Measurements from ENCODE around the gene CASTOR2. TPM values are rescaled to one million over a fixed set of nuclear protein-coding genes. Genes with fewer than 3 reads are reported as not detected.

The CASTOR2 gene
- total and polyA plus RNA-seq, 2 of the 8 experiments (the other 6 are each of a cell fraction or from before 2014, with no cell fraction given) = 12.1 to 47.8 TPM

DNA sequence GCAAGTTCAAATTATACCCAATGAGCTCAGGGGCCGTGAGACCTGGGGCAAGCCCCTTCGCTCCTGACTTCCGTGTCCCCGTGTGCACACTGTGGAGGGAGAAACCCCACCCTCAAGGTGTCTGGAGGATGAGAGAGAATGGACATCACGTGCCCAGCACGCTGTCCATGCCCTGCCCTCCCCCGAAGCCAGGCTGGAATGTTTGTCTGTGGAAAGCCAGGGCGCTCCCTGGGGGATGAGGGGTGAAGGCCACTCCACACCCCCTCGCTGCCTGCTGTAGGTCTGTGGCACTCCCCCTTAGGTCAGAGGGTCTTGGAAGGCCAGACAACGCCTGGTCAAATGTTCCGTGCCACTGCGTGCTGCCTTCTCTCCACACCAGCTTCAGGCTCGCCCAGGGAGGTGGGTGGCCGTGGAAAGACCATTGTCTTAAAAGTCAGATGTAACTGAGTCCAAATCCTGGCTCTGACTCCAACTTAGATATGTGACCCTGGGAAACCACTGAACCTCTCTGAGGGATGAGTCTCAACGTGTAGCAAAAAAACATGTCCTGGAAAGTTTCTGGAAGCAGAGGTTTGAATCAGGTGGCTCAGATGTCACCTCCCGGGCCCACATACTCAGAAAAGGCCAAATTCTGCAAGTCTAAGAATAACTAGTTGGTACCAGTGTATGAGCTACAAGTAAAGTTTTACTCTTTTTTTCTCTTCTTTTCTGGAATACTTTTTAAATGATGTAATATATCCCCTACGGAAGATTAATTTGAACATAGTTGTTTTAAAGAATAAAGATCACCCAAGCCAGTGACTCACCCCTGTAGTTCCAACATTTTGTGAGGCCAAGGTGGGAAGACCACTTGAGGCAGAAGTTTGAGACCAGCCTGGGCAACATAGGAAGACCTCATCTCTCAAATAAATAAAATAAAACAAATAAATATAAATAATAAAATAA is 84.2 kb downstream of the CASTOR2 start (continued):
- no peak for TF ChIP-seq TAF1 (IDR thresholded peaks at IDR 0.05; ENCODE audit: low read depth, low read length)
